Endothelial cell of umbilical vein (primary cell): ENCODE data around the gene GAPDH. TPM values are rescaled to one million over a fixed set of nuclear protein-coding genes. Genes with fewer than 3 reads are reported as not detected.
A peak's percentile ranks its signal among the peaks of the same experiment; 100 is the strongest.

Experiments
- BruUV-seq: library from RNA; stranded (reverse); fragments of 400-500 nt; replicated peaks from 2 replicates; lab custom pipeline; 2021; lab: Mats Ljungman, UMichigan
- CTCF ChIA-PET: fragments of 300-600, 350-600 bp; sonication (Branson Sonifier 250); formaldehyde crosslinking; loops from one replicate; lab custom pipeline; 2021; ENCODE audit warnings: antibody characterized with exemption, inconsistent platforms; lab: Charles Lee
- POLR2A ChIA-PET: fragments of 300-600, 350-600 bp; sonication (Branson Sonifier 250); formaldehyde crosslinking; loops from one replicate; lab custom pipeline; 2021; ENCODE audit warnings: antibody characterized with exemption, inconsistent platforms; lab: Charles Lee
- DNase-seq: peaks from one replicate; pipeline ENCODE4 v3.0.0-alpha.2; 2011; ENCODE audit warnings: low read depth, low spot score
- FAIRE-seq: peaks from 2 replicates; lab custom pipeline; 2011; peaks lifted over from hg19 to GRCh38; lab: Jason Lieb, UNC
- H2AFZ ChIP-seq: 2 replicates; pipeline ENCODE4 v1.6.0; 2012; ENCODE audit warnings: low read depth, low read length, control low read depth, inconsistent platforms
- H3K27ac ChIP-seq: 2 replicates; pipeline ENCODE4 v1.5.1; 2011; ENCODE audit warnings: low read depth, mild to moderate bottlenecking, control low read depth, low read length, moderate library complexity; ENCODE audit not compliant: insufficient read depth
- H3K27me3 ChIP-seq, 2 experiments: 2 replicates each; pipeline versions ENCODE4 v1.6.0 to v1.6.1; 2011; ENCODE audit warnings: low read length in 2 of 2, mixed read lengths in 1 of 2; ENCODE audit not compliant: control insufficient read depth in 2 of 2, insufficient read depth in 2 of 2
- H3K36me3 ChIP-seq, 2 experiments: 2 replicates in 1 of 2; 3 replicates in 1 of 2; pipeline ENCODE4 v1.5.1; 2011; ENCODE audit warnings: low read length in 2 of 2, mild to moderate bottlenecking in 1 of 2, moderate library complexity in 1 of 2; ENCODE audit not compliant: control insufficient read depth in 2 of 2, insufficient read depth in 2 of 2; ENCODE audit errors: extremely low read depth in 1 of 2
- H3K4me1 ChIP-seq: 3 replicates; pipeline ENCODE4 v1.5.1; 2011; ENCODE audit warnings: mild to moderate bottlenecking, low read length; ENCODE audit not compliant: control insufficient read depth, insufficient read depth; ENCODE audit errors: extremely low read depth
- H3K4me2 ChIP-seq: 2 replicates; pipeline ENCODE4 v1.6.1; 2011; ENCODE audit warnings: low read length, control low read depth, mixed read lengths; ENCODE audit not compliant: insufficient read depth
- H3K4me3 ChIP-seq, 3 experiments: fragments of 200-600 bp in 1 of 3; sonication (generic), shearing (Covaris generic) in 1 of 3; replicated peaks in 1 of 3; 2 replicates each; pipeline ENCODE4 v1.5.1; 2011 to 2016; ENCODE audit warnings: control low read depth in 3 of 3, low read length in 3 of 3, mild to moderate bottlenecking in 2 of 3, inconsistent platforms in 1 of 3, low read depth in 1 of 3, moderate library complexity in 1 of 3; ENCODE audit not compliant: insufficient read depth in 1 of 3
- H3K79me2 ChIP-seq: 2 replicates; pipeline ENCODE4 v1.6.0; 2012; ENCODE audit warnings: low read length, inconsistent platforms; ENCODE audit not compliant: control insufficient read depth, insufficient read depth
- H3K9ac ChIP-seq: replicated peaks from 2 replicates; pipeline ENCODE3; 2011; ENCODE audit warnings: low read length, control low read depth; ENCODE audit not compliant: insufficient read depth; ENCODE audit errors: extremely low read depth
- H3K9me1 ChIP-seq: replicated peaks from 3 replicates; pipeline ENCODE4 v1.6.0; 2011; ENCODE audit warnings: mild to moderate bottlenecking, low read length; ENCODE audit not compliant: control insufficient read depth, insufficient read depth; ENCODE audit errors: extremely low read depth
- H3K9me3 ChIP-seq: replicated peaks from 2 replicates; pipeline ENCODE4 v1.5.1; 2012; ENCODE audit warnings: low read length, inconsistent platforms; ENCODE audit not compliant: control insufficient read depth, insufficient read depth
- H4K20me1 ChIP-seq: replicated peaks from 2 replicates; pipeline ENCODE3; 2011; ENCODE audit warnings: mild to moderate bottlenecking, low read length; ENCODE audit not compliant: control insufficient read depth, insufficient read depth; ENCODE audit errors: extremely low read depth
- POLR2A ChIP-seq: IDR thresholded peaks from 2 replicates; pipeline ENCODE4 v1.6.1; 2012; ENCODE audit warnings: low read depth, mild to moderate bottlenecking, control low read depth, low read length
- POLR2AphosphoS5 ChIP-seq: IDR thresholded peaks from 2 replicates; pipeline ENCODE4 v1.6.1; 2012; ENCODE audit warnings: low read depth, mild to moderate bottlenecking, control low read depth, low read length, moderate library complexity; ENCODE audit not compliant: insufficient read depth
- dilution Hi-C: fragments of 300-500 bp; cut with MboI; formaldehyde crosslinking; loops from one replicate; pipeline ENCODE4 v1.15.0; 2019; ENCODE audit warnings: low sequenced_read_pairs; ENCODE audit not compliant: extremely low pct_ligation_motif_present
- intact Hi-C: fragments of 100-400 bp; cut with micrococcal nuclease; formaldehyde crosslinking; loops from one replicate; pipeline ENCODE4 v1.10.0; 2022
- polyA plus RNA-seq, 4 experiments: library from polyadenylated mRNA; depleted of rRNA in 3 of 4; stranded (reverse) in 3 of 4; unstranded in 1 of 4; fragments of >200 nt; gene quantifications; 2 replicates each; pipeline versions ENCODE4 v1.2.1 to v1.2.3, GENCODE V29; 2011 to 2012; ENCODE audit warnings: missing spikeins in 1 of 4
- total RNA-seq: library from RNA; stranded (reverse); gene quantifications from 2 replicates; pipeline ENCODE4 v1.2.3, GENCODE V29; 2021
- TF ChIP-seq, protein P1 (sequence below), 2 donors: IDR thresholded peaks; 1 replicate in 1 of 2; 2 replicates in 1 of 2; pipeline ENCODE4 v1.5.1; 2011; ENCODE audit warnings: low read length in 2 of 2, mild to moderate bottlenecking in 2 of 2, moderate library complexity in 2 of 2, control low read depth in 1 of 2, inconsistent platforms in 1 of 2, low read depth in 1 of 2; ENCODE audit not compliant: insufficient read depth in 1 of 2; ENCODE audit errors: extremely low read depth in 1 of 2

GAPDH gene
- total and polyA plus RNA-seq, 2 donors (not counting 3 experiments of a cell fraction or from before 2014, with no cell fraction given) = 4,648 to 8,748 TPM

DNA sequence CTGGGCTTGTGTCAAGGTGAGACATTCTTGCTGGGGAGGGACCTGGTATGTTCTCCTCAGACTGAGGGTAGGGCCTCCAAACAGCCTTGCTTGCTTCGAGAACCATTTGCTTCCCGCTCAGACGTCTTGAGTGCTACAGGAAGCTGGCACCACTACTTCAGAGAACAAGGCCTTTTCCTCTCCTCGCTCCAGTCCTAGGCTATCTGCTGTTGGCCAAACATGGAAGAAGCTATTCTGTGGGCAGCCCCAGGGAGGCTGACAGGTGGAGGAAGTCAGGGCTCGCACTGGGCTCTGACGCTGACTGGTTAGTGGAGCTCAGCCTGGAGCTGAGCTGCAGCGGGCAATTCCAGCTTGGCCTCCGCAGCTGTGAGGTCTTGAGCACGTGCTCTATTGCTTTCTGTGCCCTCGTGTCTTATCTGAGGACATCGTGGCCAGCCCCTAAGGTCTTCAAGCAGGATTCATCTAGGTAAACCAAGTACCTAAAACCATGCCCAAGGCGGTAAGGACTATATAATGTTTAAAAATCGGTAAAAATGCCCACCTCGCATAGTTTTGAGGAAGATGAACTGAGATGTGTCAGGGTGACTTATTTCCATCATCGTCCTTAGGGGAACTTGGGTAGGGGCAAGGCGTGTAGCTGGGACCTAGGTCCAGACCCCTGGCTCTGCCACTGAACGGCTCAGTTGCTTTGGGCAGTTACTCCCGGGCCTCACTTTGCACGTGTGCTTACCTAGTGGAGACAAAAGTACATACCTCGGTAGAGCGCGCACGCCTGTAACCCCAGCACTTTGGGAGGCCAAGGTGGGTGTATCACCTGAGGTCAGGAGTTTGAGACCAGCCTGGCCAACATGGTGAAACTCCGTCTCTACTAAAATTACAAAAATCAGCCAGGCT lies 4.3 kb downstream of the GAPDH start:
- peaks cover 31% of the 10 kb centered on the region for H3K79me2 ChIP-seq
- no peak overlapping the region for H3K27ac ChIP-seq
- CTCF ChIA-PET = interaction anchor here (0.6 to 7.0 kb wide), 17 partner anchors 12 to 216 kb away, joined by 3 to 145 read pairs (median 6); partner anchors contain the start of genes IFFO1, LTBR, MRPL51 and NOP2
- peaks cover 39% of the 10 kb centered on the region for H3K4me1 ChIP-seq
- H3K9ac ChIP-seq = no peak overlapping the region
- no peaks in the 10 kb centered on the region for H3K9me1 ChIP-seq
- DNase-seq = no peak
- H3K36me3 ChIP-seq = peaks cover 16 to 28% of the 10 kb centered on the region in 2 experiments
- no peaks in the 10 kb centered on the region for H4K20me1 ChIP-seq
- H3K4me2 ChIP-seq = no peak overlapping the region
- POLR2A ChIA-PET = interaction anchor here (1.3 to 1.5 kb wide), 3 partner anchors 11 to 68 kb away, joined by 3 to 6 read pairs (median 5); partner anchors contain the start of gene VAMP1
- BruUV-seq = no TSS peak
- FAIRE-seq = peak; percentile 24
- H3K4me3 ChIP-seq = no peak overlapping the region
- no peaks in the 10 kb centered on the region for H3K9me3 ChIP-seq
- intact Hi-C loops (loop anchor here (1.0 kb wide), 1 partner anchor 115 kb away; no protein-coding TSS in a partner anchor), dilution Hi-C loops (no loop called here)
- TF ChIP-seq POLR2AphosphoS5 (peak; percentile 78), POLR2A (peak; percentile 64)
- TF ChIP-seq, protein P1, sequence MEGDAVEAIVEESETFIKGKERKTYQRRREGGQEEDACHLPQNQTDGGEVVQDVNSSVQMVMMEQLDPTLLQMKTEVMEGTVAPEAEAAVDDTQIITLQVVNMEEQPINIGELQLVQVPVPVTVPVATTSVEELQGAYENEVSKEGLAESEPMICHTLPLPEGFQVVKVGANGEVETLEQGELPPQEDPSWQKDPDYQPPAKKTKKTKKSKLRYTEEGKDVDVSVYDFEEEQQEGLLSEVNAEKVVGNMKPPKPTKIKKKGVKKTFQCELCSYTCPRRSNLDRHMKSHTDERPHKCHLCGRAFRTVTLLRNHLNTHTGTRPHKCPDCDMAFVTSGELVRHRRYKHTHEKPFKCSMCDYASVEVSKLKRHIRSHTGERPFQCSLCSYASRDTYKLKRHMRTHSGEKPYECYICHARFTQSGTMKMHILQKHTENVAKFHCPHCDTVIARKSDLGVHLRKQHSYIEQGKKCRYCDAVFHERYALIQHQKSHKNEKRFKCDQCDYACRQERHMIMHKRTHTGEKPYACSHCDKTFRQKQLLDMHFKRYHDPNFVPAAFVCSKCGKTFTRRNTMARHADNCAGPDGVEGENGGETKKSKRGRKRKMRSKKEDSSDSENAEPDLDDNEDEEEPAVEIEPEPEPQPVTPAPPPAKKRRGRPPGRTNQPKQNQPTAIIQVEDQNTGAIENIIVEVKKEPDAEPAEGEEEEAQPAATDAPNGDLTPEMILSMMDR (IDR thresholded peaks at IDR 0.05; ENCODE audit: extremely low read depth in 1 of 2, insufficient read depth in 1 of 2, low read depth in 1 of 2, low read length in 2 of 2) = no peak
- no peak overlapping the region for H2AFZ ChIP-seq
- H3K27me3 ChIP-seq = no peaks in the 10 kb centered on the region
